ENCODE results near the gene TMPRSS9. TPM values are rescaled to one million over a fixed set of nuclear protein-coding genes. Genes with fewer than 3 reads are reported as not detected.

Gene TMPRSS9
- total and polyA plus RNA-seq, 3 donors from 2014 or later: 3.5 to 9.8 (median 8.4) TPM

DNA sequence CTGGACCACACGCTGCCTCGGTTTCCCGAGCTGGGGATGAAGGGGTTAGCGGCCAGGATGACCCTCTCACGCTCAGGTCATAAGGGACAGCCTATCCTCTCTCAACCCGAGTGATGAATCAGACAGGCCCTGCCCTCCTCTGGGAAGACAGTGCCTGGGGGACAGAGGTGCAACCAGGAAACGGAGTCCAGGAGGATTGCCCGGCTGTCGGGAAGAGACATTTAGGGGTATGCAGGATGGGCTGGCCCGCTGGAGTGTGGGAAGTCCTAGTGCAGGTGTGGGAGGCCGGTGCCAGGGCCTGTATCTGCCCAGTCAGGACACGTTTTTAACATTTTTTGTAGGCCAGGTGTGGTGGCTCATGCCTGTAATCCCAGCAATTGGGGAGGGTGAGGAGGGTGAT is 40.0 kb upstream of the TMPRSS9 start:
- 87 to 89% methylated on average over 6 to 12 of the region's 12 CpGs for WGBS, 2 donors
- no peak for DNase-seq
- TF ChIP-seq CTCF (IDR thresholded peaks at IDR 0.05): no peak
- no peak for TF ChIP-seq POLR2A (IDR thresholded peaks at IDR 0.05)
- Histone ChIP-seq H3K9me3 (no peaks in the 10 kb centered on the region), H3K4me1 (peaks cover 4% of the 10 kb centered on the region), H3K36me3 (ENCODE audit: low read depth, missing control alignments) (no peaks in the 10 kb centered on the region), H3K4me3 (no peak overlapping the region), H3K27me3 (no peaks in the 10 kb centered on the region), H3K27ac (no peak overlapping the region)
- intact Hi-C loops (cut with DNase I; ENCODE audit: low total_unique reads): no loop called here

GRCh38 chr19:2320939-2321338 is 39.1 kb upstream of the TMPRSS9 start:
- H3K36me3 ChIP-seq (ENCODE audit: low read depth, missing control alignments): no peaks in the 10 kb centered on the region
- intact Hi-C loops (cut with DNase I; ENCODE audit: low total_unique reads): no loop called here
- WGBS, 2 donors: 87 to 94% methylated on average over 10 to 12 of the region's 12 CpGs

GRCh38 chr19:2321565-2322283 is 38.3 kb upstream of the TMPRSS9 start:
- WGBS, 2 donors: 88 to 93% methylated on average over 20 to 39 of the region's 39 CpGs
- no peaks in the 10 kb centered on the region for H3K27me3 ChIP-seq
- H3K9me3 ChIP-seq: no peaks in the 10 kb centered on the region
- intact Hi-C loops (cut with DNase I; ENCODE audit: low total_unique reads): no loop called here
- H3K27ac ChIP-seq: no peak overlapping the region
- no peak for TF ChIP-seq POLR2A (IDR thresholded peaks at IDR 0.05)
- H3K4me3 ChIP-seq: no peak overlapping the region
- no peak for DNase-seq
- peaks cover 4% of the 10 kb centered on the region for H3K4me1 ChIP-seq
- no peaks in the 10 kb centered on the region for H3K36me3 ChIP-seq (ENCODE audit: low read depth, missing control alignments)

More at GRCh38 chr19:2320939-2321338, 39.1 kb upstream of the TMPRSS9 start:
- Histone ChIP-seq H3K27ac (no peak overlapping the region), H3K4me1 (peaks cover 4% of the 10 kb centered on the region), H3K9me3 (no peaks in the 10 kb centered on the region), H3K4me3 (no peak overlapping the region), H3K27me3 (no peaks in the 10 kb centered on the region)
- no peak for DNase-seq
- TF ChIP-seq POLR2A (IDR thresholded peaks at IDR 0.05): no peak

GRCh38 chr19:2323707-2324106 is 36.4 kb upstream of the TMPRSS9 start:
- WGBS, 2 donors: 92 to 93% methylated on average over 13 to 19 of the region's 19 CpGs
- no peak for DNase-seq
- Histone ChIP-seq H3K4me3 (no peak overlapping the region), H3K36me3 (ENCODE audit: low read depth, missing control alignments) (no peaks in the 10 kb centered on the region), H3K4me1 (peaks cover 6% of the 10 kb centered on the region), H3K27me3 (no peaks in the 10 kb centered on the region), H3K9me3 (no peaks in the 10 kb centered on the region), H3K27ac (no peak overlapping the region)
- intact Hi-C loops (cut with DNase I; ENCODE audit: low total_unique reads): no loop called here
- TF ChIP-seq POLR2A (IDR thresholded peaks at IDR 0.05): no peak
- no peak for TF ChIP-seq CTCF (IDR thresholded peaks at IDR 0.05)

GRCh38 chr19:2324220-2324948 is 35.7 kb upstream of the TMPRSS9 start:
- Histone ChIP-seq H3K27me3 (no peaks in the 10 kb centered on the region), H3K4me3 (no peak overlapping the region), H3K4me1 (peaks cover 8% of the 10 kb centered on the region), H3K36me3 (ENCODE audit: low read depth, missing control alignments) (no peaks in the 10 kb centered on the region), H3K27ac (no peak overlapping the region), H3K9me3 (no peaks in the 10 kb centered on the region)
- TF ChIP-seq CTCF (IDR thresholded peaks at IDR 0.05) (no peak), POLR2A (IDR thresholded peaks at IDR 0.05) (no peak)
- intact Hi-C loops (cut with DNase I; ENCODE audit: low total_unique reads): no loop called here
- no peak for DNase-seq
- 88 to 91% methylated on average over 28 to 34 of the region's 34 CpGs for WGBS, 2 donors
